Naive thymus-derived CD8-positive, alpha-beta T cell (primary cell): ENCODE measurements around the gene ABHD16A. TPM values are rescaled to one million over a fixed set of nuclear protein-coding genes. Genes with fewer than 3 reads are reported as not detected.

Experiments used
- ATAC-seq, 2 donors: fragments of 150-1000 bp; cut with Tn5 transposase in 1 of 2; sonication (Bioruptor Pico), chemical (Tn5 transposase) in 1 of 2; 1 replicate in 1 of 2; 2 replicates in 1 of 2; pipeline ENCODE4 v1.10.0; 2021; ENCODE audit warnings: mild to moderate bottlenecking in 2 of 2, moderate library complexity in 2 of 2
- POLR2A ChIA-PET: fragments of 350-600 bp; sonication (Branson Sonifier 250); formaldehyde crosslinking; loops from one replicate; lab custom pipeline; 2021; ENCODE audit warnings: antibody characterized with exemption; lab: Charles Lee
- DNase-seq, 10 donors: peaks; one replicate each; pipeline versions ENCODE4 v3.0.0 to v3.0.0-alpha.2; 2020 to 2022
- H3K27ac Mint-ChIP-seq, 10 donors: one replicate each; pipeline ENCODE4 v1.8.0; 2020 to 2022; ENCODE audit warnings: mild to moderate bottlenecking in 10 of 10, mixed read lengths in 10 of 10, moderate library complexity in 4 of 10, inconsistent platforms in 1 of 10
- H3K27me3 Mint-ChIP-seq, 5 donors: one replicate each; pipeline ENCODE4 v1.8.0; 2021 to 2022; ENCODE audit warnings: mixed read lengths in 5 of 5
- H3K36me3 Mint-ChIP-seq, 3 donors: one replicate each; pipeline ENCODE4 v1.8.0; 2020 to 2022; ENCODE audit warnings: mixed read lengths in 3 of 3, mild to moderate bottlenecking in 2 of 3, inconsistent platforms in 1 of 3
- H3K4me1 Mint-ChIP-seq, 4 donors: one replicate each; pipeline ENCODE4 v1.8.0; 2021 to 2022; ENCODE audit warnings: mixed read lengths in 4 of 4
- H3K4me3 Mint-ChIP-seq, 10 donors: one replicate each; pipeline ENCODE4 v1.8.0; 2020 to 2022; ENCODE audit warnings: mild to moderate bottlenecking in 10 of 10, mixed read lengths in 10 of 10, moderate library complexity in 6 of 10, inconsistent platforms in 1 of 10
- H3K9me3 Mint-ChIP-seq, 9 donors: one replicate each; pipeline ENCODE4 v1.8.0; 2020 to 2022; ENCODE audit warnings: mixed read lengths in 9 of 9, mild to moderate bottlenecking in 3 of 9, inconsistent platforms in 1 of 9, moderate library complexity in 1 of 9
- polyA plus RNA-seq, 3 donors: library from polyadenylated mRNA; unstranded; fragments of 300-500 nt; fragmentation: Illumina TruSeq; gene quantifications; one replicate each; pipeline ENCODE4 v1.2.3, GENCODE V29; 2021
- total RNA-seq, 8 experiments: library from RNA in 2 of 8; stranded (reverse) in 2 of 8; gene quantifications; one replicate each; pipeline ENCODE4 v1.2.3 and lab custom pipeline; 2021 to 2026

Gene ABHD16A
- total and polyA plus RNA-seq, 5 experiments from 2014 or later: 26.9 to 59.9 (median 35.5) TPM

DNA sequence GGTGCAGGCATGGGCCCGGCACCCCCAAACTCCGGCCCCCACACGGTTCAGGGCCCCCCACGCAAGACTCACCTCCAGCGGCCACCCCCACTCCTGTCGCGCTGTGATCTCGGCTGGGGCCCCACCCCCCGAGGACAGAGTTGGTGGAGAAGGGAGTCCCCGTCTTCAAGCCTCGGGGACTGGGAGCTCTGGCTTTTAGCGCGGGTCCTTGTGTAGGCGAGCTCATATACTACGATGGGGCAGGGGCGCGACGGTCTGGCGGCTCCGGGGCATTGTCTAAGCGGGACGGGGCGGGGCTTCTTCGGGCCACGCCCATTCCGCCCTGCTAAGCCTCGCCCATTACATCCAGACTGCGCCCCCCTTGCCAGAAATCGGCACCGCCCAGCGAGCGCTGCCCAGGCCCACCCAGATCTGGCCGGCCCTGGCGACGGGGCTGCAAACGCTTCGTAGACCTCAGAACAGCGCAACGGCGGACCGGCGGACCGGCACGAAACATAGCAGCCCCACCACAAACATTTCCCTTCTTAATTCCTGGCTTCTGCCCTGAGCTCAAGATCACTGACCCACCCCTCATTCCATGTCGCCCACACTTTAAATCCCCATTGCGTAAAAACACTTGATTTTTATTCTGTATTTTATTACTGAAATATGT lies 27.0 kb upstream of the ABHD16A start:
- Mint-ChIP-seq H3K4me3 (peak overlapping the region; percentile 94 to 98 (median 97)), H3K36me3 (peaks cover 0 to 30% (median 6%) of the 10 kb centered on the region in 3 donors)
- ATAC-seq: peak; percentile 67 to 68

GRCh38 chr6:31729515-31729978 lies 26.4 kb upstream of the ABHD16A start:
- H3K36me3 Mint-ChIP-seq: peaks cover 0 to 30% (median 6%) of the 10 kb centered on the region in 3 donors
- POLR2A ChIA-PET: interaction anchor here (0.8 to 4.3 kb wide), 17 partner anchors 9 to 243 kb away, joined by 3 to 24 read pairs (median 5); partner anchors contain the start of genes ABHD16A, BAG6, DXO and GPANK1
- peak; percentile 61 to 88 (median 77) for DNase-seq

More for the DNA sequence above, 27.0 kb upstream of the ABHD16A start:
- H3K9me3 Mint-ChIP-seq: no peaks in the 10 kb centered on the region
- POLR2A ChIA-PET: interaction anchor here (0.5 to 4.3 kb wide), 18 partner anchors 9 to 236 kb away, joined by 3 to 24 read pairs (median 5); partner anchors contain the start of genes ABHD16A, BAG6, GPANK1 and HSPA1A
- no peaks in the 10 kb centered on the region for H3K27me3 Mint-ChIP-seq
- peak; percentile 53 to 80 (median 69) for DNase-seq
- peaks cover 26 to 74% (median 69%) of the 10 kb centered on the region in 4 donors for H3K4me1 Mint-ChIP-seq
- H3K27ac Mint-ChIP-seq: peak overlapping the region; percentile 44 to 92 (median 88)

GRCh38 chr6:31728767-31729514 lies 25.8 kb upstream of the ABHD16A start, which contains the start of gene DDAH2:
Gene DDAH2, minus strand, starts transcription at chr6:31729299. Its CDS starts 138 bp downstream, at chr6:31729161.
- ATAC-seq (peak; percentile 5 to 25), DNase-seq (no peak)
- POLR2A ChIA-PET: interaction anchor here (0.8 to 4.3 kb wide), 18 partner anchors 10 to 243 kb away, joined by 3 to 24 read pairs (median 6); partner anchors contain the start of genes ABHD16A, DXO, GPANK1 and HSPA1B
- no peaks in the 10 kb centered on the region for H3K9me3 Mint-ChIP-seq
- peaks cover 23 to 67% (median 64%) of the 10 kb centered on the region in 4 donors for H3K4me1 Mint-ChIP-seq
- peak within 1 kb of the TSS; percentile 94 to 98 (median 97) for H3K4me3 Mint-ChIP-seq
- H3K27ac Mint-ChIP-seq: peak within 1 kb of the TSS; percentile 65 to 94 (median 90)
- H3K36me3 Mint-ChIP-seq: peaks cover 0 to 30% (median 6%) of the 10 kb centered on the region in 3 donors
- H3K27me3 Mint-ChIP-seq: no peaks in the 10 kb centered on the region

More at GRCh38 chr6:31729515-31729978, 26.4 kb upstream of the ABHD16A start:
- Mint-ChIP-seq H3K4me1 (peaks cover 22 to 69% (median 64%) of the 10 kb centered on the region in 4 donors), H3K27ac (peak overlapping the region; percentile 65 to 94 (median 88)), H3K4me3 (peak overlapping the region; percentile 94 to 98 (median 97)), H3K9me3 (no peaks in the 10 kb centered on the region), H3K27me3 (no peaks in the 10 kb centered on the region)
- ATAC-seq: peak; percentile 73 to 81

DNA sequence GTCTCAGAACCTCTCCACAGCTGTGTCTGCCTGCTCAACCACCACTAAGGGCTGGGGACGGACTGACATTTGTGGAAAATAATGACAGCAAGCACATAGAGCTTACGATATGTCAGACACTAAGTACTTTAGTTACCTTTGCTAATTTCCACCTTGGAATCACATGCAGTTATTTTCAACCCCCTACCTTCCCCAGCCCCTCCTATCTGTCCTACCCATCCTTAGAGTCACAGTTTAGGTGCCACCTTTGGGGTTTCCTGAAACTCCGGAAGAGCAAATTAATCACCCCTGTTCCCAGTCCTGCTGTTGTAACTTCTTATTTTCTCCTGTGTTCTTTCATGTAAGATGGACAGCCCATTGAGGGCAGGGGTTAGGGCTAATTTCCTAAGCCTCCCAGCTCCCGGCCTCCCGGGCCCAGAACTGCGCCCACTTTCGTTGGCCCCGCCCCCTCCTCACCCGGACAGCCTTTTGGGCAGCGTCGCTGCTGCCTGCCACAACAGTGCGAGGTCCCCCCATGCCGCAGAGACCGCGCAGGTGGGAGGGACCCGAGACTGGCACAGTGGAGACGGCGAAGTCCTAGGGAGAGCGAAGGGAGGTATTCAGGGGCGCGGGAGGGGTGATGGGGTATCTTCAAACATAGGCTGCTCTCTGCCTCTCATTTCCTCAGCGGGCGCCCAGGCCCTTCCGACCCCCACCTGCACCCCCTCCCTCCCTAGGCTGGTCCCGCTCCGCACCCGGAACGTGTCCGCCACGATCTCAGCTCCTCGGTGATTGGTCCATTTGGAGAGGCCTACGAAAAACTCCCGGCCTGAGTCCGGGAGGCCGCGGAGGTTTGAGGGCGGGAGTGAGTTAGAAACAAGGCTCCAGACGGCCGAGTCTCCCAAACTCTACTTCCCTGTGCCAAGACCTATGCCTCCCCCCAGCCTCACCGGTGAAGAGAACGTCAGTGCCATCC lies 24.9 kb upstream of the ABHD16A start:
- Mint-ChIP-seq H3K4me3 (peak overlapping the region; percentile 44 to 97 (median 67)), H3K9me3 (no peaks in the 10 kb centered on the region), H3K27ac (peak overlapping the region in 7 of 10 donors; percentile 12 to 88 (median 72)), H3K4me1 (peaks cover 21 to 68% (median 62%) of the 10 kb centered on the region in 4 donors), H3K36me3 (peaks cover 0 to 21% (median 5%) of the 10 kb centered on the region in 3 donors), H3K27me3 (no peaks in the 10 kb centered on the region)
- no peak for ATAC-seq
- no peak for DNase-seq
- POLR2A ChIA-PET: interaction anchor here (0.6 to 4.3 kb wide), 9 partner anchors 11 to 1582 kb away, joined by 3 to 24 read pairs (median 7); partner anchors contain the start of genes ABHD16A, HSPA1B, LSM2 and MSH5

GRCh38 chr6:31727034-31727716 lies 24.1 kb upstream of the ABHD16A start:
- peak overlapping the region; percentile 4 to 83 (median 52) for H3K4me3 Mint-ChIP-seq
- peak in 1 of 2 donors; percentile 18 for ATAC-seq
- H3K27ac Mint-ChIP-seq: peak overlapping the region in 7 of 10 donors; percentile 12 to 88 (median 72)
- H3K27me3 Mint-ChIP-seq: no peaks in the 10 kb centered on the region
- peaks cover 21 to 69% (median 62%) of the 10 kb centered on the region in 4 donors for H3K4me1 Mint-ChIP-seq
- POLR2A ChIA-PET: interaction anchor here (0.5 to 4.3 kb wide), 6 partner anchors 12 to 103 kb away, joined by 3 to 24 read pairs (median 6); partner anchors contain the start of genes ABHD16A, LSM2 and MSH5
- peak in 1 of 10 donors; percentile 43 for DNase-seq
- no peaks in the 10 kb centered on the region for H3K9me3 Mint-ChIP-seq
- peaks cover 0 to 14% (median 3%) of the 10 kb centered on the region in 3 donors for H3K36me3 Mint-ChIP-seq

DNA sequence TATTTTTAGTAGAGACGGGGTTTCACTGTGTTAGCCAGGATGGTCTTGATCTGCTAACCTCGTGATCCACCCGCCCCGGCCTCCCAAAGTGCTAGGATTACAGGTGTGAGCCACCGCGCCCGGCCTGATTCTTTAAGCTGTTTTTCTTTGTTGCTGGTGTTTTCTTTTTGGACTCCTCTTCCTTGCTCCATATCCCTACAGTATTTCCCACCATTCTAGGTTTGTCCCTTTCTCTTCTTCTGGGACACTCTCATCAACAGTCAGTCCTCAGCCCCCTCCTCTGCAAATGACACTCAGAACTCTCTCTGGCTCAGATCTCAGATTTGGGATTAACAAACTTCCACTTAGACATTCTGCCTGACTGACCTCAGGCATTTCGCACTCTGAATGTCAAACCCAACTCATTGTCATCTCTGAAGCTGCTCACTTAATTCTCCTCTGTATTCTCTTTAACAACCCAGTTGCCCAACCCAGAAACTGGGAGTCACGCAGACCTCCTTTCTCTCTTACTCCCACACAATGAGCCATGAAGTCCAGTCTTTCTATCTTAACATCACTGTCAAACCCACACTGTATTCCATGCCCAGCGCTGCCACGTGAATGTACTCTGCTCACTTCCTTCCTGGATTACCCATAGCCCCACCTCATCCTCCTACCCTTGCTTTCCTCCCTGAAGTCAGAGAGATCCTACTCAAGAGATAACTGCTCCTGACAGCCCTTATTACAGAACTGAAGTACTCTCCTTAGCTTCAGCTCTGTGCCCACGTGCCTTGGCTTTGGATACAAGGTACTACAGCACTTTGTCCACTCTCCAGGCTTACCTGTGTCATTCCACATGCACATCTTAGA lies 22.6 kb upstream of the ABHD16A start:
- H3K4me1 Mint-ChIP-seq: peaks cover 21 to 65% (median 58%) of the 10 kb centered on the region in 4 donors
- peaks cover 0 to 3% (median 0%) of the 10 kb centered on the region in 3 donors for H3K36me3 Mint-ChIP-seq

GRCh38 chr6:31723980-31724691 lies 21.0 kb upstream of the ABHD16A start:
- Mint-ChIP-seq H3K27ac (peak overlapping the region in 6 of 10 donors; percentile 14 to 86 (median 44)), H3K4me1 (peaks cover 18 to 50% (median 47%) of the 10 kb centered on the region in 4 donors), H3K36me3 (no peaks in the 10 kb centered on the region), H3K9me3 (no peaks in the 10 kb centered on the region), H3K27me3 (no peaks in the 10 kb centered on the region), H3K4me3 (peak overlapping the region in 6 of 10 donors; percentile 35 to 60 (median 48))
- no peak for DNase-seq
- no peak for ATAC-seq
- POLR2A ChIA-PET: interaction anchor here (1.2 to 2.1 kb wide), 3 partner anchors 12 to 21 kb away, joined by 3 to 7 read pairs (median 4); partner anchors contain the start of gene ABHD16A

More for the DNA sequence above, 22.6 kb upstream of the ABHD16A start:
- Mint-ChIP-seq H3K27ac (peak overlapping the region in 5 of 10 donors; percentile 3 to 87 (median 57)), H3K9me3 (no peaks in the 10 kb centered on the region), H3K27me3 (no peaks in the 10 kb centered on the region), H3K4me3 (peak overlapping the region in 1 of 10 donors; percentile 1)
- no peak for DNase-seq
- POLR2A ChIA-PET: interaction anchor here (1.1 to 2.7 kb wide), 3 partner anchors 13 to 70 kb away, joined by 3 to 9 read pairs (median 4); partner anchors contain the start of genes ABHD16A and VARS1
- no peak for ATAC-seq

DNA sequence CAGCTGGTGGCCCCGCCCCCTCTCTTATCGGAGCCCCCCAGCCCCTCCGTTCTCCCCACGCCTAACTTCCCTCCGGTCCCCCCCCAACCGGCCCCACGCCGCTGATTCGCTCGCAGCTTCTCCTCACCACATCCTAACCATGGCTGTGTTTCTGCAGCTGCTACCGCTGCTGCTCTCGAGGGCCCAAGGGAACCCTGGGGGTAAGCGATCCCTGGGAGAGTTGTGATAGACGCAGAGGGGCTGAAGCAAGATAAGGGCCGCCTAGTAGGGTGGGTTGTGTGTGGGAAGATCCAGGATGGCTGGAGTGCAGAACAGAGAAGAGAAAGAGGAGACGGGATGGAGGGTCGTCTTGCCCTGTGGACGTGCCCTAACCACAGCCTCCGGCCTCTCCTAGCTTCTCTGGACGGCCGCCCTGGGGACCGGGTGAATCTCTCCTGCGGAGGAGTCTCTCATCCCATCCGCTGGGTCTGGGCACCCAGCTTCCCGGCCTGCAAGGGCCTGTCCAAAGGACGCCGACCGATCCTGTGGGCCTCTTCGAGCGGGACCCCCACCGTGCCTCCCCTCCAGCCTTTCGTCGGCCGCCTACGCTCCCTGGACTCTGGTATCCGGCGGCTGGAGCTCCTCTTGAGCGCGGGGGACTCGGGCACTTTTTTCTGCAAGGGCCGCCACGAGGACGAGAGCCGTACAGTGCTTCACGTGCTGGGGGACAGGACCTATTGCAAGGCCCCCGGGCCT lies 20.3 kb upstream of the ABHD16A start, which contains the start of gene MPIG6B:
Gene MPIG6B (plus strand): TSS at position 129 of the 735 bp plus-strand sequence. CDS start 11 bp downstream, at position 140.
- Mint-ChIP-seq H3K4me3 (peak within 1 kb of the TSS in 8 of 10 donors; percentile 47 to 73 (median 52)), H3K4me1 (peaks cover 18 to 43% (median 40%) of the 10 kb centered on the region in 4 donors), H3K9me3 (no peaks in the 10 kb centered on the region), H3K27me3 (no peaks in the 10 kb centered on the region), H3K36me3 (no peaks in the 10 kb centered on the region), H3K27ac (peak within 1 kb of the TSS in 9 of 10 donors; percentile 40 to 92 (median 68))
- DNase-seq: peak in 1 of 10 donors; percentile 30
- POLR2A ChIA-PET: interaction anchor here (0.6 to 2.1 kb wide), 8 partner anchors 8 to 220 kb away, joined by 3 to 7 read pairs (median 4); partner anchors contain the start of genes ABHD16A and LY6G6D
- peak; percentile 66 to 67 for ATAC-seq
